Pancreas (tissue), 10 donors: ENCODE measurements around the gene PRKCH. TPM values are rescaled to one million over a fixed set of nuclear protein-coding genes. Genes with fewer than 3 reads are reported as not detected.

Source experiments
- ATAC-seq, 4 donors: fragments of 200-7000 bp; cut with Tn5 transposase; one replicate each; pipeline versions ENCODE4 v1.8.0 to v1.9.1; 2020; ENCODE audit warnings: mild to moderate bottlenecking in 4 of 4, moderate library complexity in 4 of 4
- DNase-seq, 6 donors: peaks; one replicate each; pipeline ENCODE4 v3.0.0-alpha.2; 2020
- FAIRE-seq: peaks from 2 replicates; lab custom pipeline; 2012; peaks lifted over from hg19 to GRCh38; lab: Jason Lieb, UNC
- H3K27ac ChIP-seq, 4 donors: fragments of 200-600 bp; sonication (generic); 1 replicate in 3 of 4; 2 replicates in 1 of 4; pipeline versions ENCODE4 v1.5.0 to v1.8.0; 2020
- H3K27me3 ChIP-seq, 4 donors: fragments of 200-600 bp; one replicate each; pipeline ENCODE4 v1.8.0; 2021
- H3K36me3 ChIP-seq, 3 donors: fragments of 200-600 bp; sonication (generic) in 1 of 3; one replicate each; pipeline versions ENCODE4 v1.5.0 to v1.8.0; 2020 to 2021
- H3K4me1 ChIP-seq, 3 donors: fragments of 200-600 bp; one replicate each; pipeline ENCODE4 v1.8.0; 2021
- H3K4me3 ChIP-seq, 4 donors: fragments of 200-600 bp; sonication (generic) in 2 of 4; one replicate each; pipeline versions ENCODE4 v1.5.0 to v1.8.0; 2020 to 2021
- H3K9me3 ChIP-seq, 4 donors: fragments of 200-600 bp; one replicate each; pipeline ENCODE4 v1.8.0; 2021
- CTCF ChIP-seq, 4 donors: fragments of 200-600 bp; sonication (generic) in 3 of 4; IDR thresholded peaks; one replicate each; pipeline versions ENCODE4 v1.5.0 to v1.8.0; 2021; ENCODE audit warnings: antibody characterized with exemption in 4 of 4
- WGBS, 2 donors: extraction: QIAGEN DNeasy Blood & Tissue Kit; methylation state at CpG; one replicate each; pipeline ENCODE4 v1.1.7; 2013; 5-methylcytosine and 5-hydroxymethylcytosine counted together
- intact Hi-C, 3 donors: fragments of 100-400 bp; cut with DNase I; formaldehyde crosslinking; loops; one replicate each; pipeline versions ENCODE4 v1.11.1 to v1.14.2; 2022
- polyA plus RNA-seq, 2 donors: library from polyadenylated mRNA; stranded (reverse); fragments of 200-250 nt; gene quantifications; one replicate each; pipeline ENCODE4 v1.2.3, GENCODE V29; 2013
- total RNA-seq, 6 donors: library from RNA; stranded (reverse); fragmentation: NEBNext Ultra II Directional in 4 of 6; extraction: Animal tissue kit (Norgen Biotek cat#: 25700) in 4 of 6; gene quantifications; one replicate each; pipeline versions ENCODE4 v1.2.1 to v1.2.4, GENCODE V29; 2021 to 2023
- donor health status: healthy with polysubstance abuse.
- donor health status: DM: no; HTN: no; CAD: no; lungs with moderate emphysema.
- donor health status: DM: no; HTN: no; CAD: no.
- donor health status: control.
- donor health status: control.
- donor health status: Bipolar disorder and iron deficiency.
- donor health status: DM: yes; HTN: yes; CAD: no.
- donor health status: DM: no; HTN: no; CAD: no.
- donor health status: DM: no; HTN: no; CAD: no.
- donor health status: DM: yes; HTN: yes; CAD: no.

PRKCH gene
- total and polyA plus RNA-seq, 8 donors, result 3.6 to 16.9 (median 8.9) TPM

- no peak for TF ChIP-seq CTCF (IDR thresholded peaks at IDR 0.05)
Observed at GRCh38 chr14:61372842-61373555, 51.6 kb downstream of the PRKCH start.

GRCh38 chr14:61374284-61374683, 52.9 kb downstream of the PRKCH start:
- no peaks in the 10 kb centered on the region for H3K9me3 ChIP-seq
- no peaks in the 10 kb centered on the region for H3K36me3 ChIP-seq
- DNase-seq, result no peak
- WGBS, 2 donors, result 79 to 89% methylated on average over 3 of the region's 3 CpGs
- no peak for ATAC-seq
- no peaks in the 10 kb centered on the region for H3K27me3 ChIP-seq
- no peak overlapping the region for H3K4me3 ChIP-seq
- peaks cover 0 to 6% (median 0%) of the 10 kb centered on the region in 3 donors for H3K4me1 ChIP-seq
- H3K27ac ChIP-seq, result no peak overlapping the region
- no peak for TF ChIP-seq CTCF (IDR thresholded peaks at IDR 0.05)
- FAIRE-seq, result no peak
- intact Hi-C loops, result no loop called here

More at GRCh38 chr14:61372842-61373555, 51.6 kb downstream of the PRKCH start:
- DNase-seq (no peak), ATAC-seq (no peak), FAIRE-seq (no peak)
- no peaks in the 10 kb centered on the region for H3K36me3 ChIP-seq
- intact Hi-C loops, result no loop called here
- WGBS, 2 donors, result 97 to 98% methylated on average over 3 of the region's 3 CpGs
- H3K4me1 ChIP-seq, result peaks cover 0 to 6% (median 0%) of the 10 kb centered on the region in 3 donors
- no peak overlapping the region for H3K4me3 ChIP-seq
- H3K9me3 ChIP-seq, result no peaks in the 10 kb centered on the region
- no peak overlapping the region for H3K27ac ChIP-seq
- H3K27me3 ChIP-seq, result no peaks in the 10 kb centered on the region

- Histone ChIP-seq H3K27ac (no peak overlapping the region), H3K9me3 (no peaks in the 10 kb centered on the region), H3K27me3 (no peaks in the 10 kb centered on the region), H3K4me3 (no peak overlapping the region), H3K4me1 (peaks cover 0 to 6% (median 0%) of the 10 kb centered on the region in 3 donors), H3K36me3 (no peaks in the 10 kb centered on the region)
- 96 to 97% methylated on average over 3 of the region's 3 CpGs for WGBS, 2 donors
- TF ChIP-seq CTCF (IDR thresholded peaks at IDR 0.05), result no peak
- FAIRE-seq (no peak), ATAC-seq (no peak), DNase-seq (no peak)
- intact Hi-C loops, result no loop called here
Observed at GRCh38 chr14:61375218-61375617, 53.8 kb downstream of the PRKCH start.

- WGBS, 2 donors, result 94 to 97% methylated on average over 1 of the region's 1 CpG
- DNase-seq, result no peak
- intact Hi-C loops, result no loop called here
Observed at GRCh38 chr14:61376314-61376713, 54.9 kb downstream of the PRKCH start.

More at GRCh38 chr14:61376314-61376713, 54.9 kb downstream of the PRKCH start:
- no peaks in the 10 kb centered on the region for H3K4me1 ChIP-seq
- H3K4me3 ChIP-seq, result no peak overlapping the region
- no peaks in the 10 kb centered on the region for H3K27me3 ChIP-seq
- H3K27ac ChIP-seq, result no peak overlapping the region
- ATAC-seq, result no peak
- H3K9me3 ChIP-seq, result no peaks in the 10 kb centered on the region
- no peak for TF ChIP-seq CTCF (IDR thresholded peaks at IDR 0.05)
- no peaks in the 10 kb centered on the region for H3K36me3 ChIP-seq
- no peak for FAIRE-seq
